ENCODE results near the gene TYSND1. TPM values are rescaled to one million over a fixed set of nuclear protein-coding genes. Genes with fewer than 3 reads are reported as not detected.
A peak's percentile ranks its signal among the peaks of the same experiment; 100 is the strongest.

TYSND1 gene
- total and polyA plus RNA-seq, 2 of the 13 experiments (the other 11 are each of a cell fraction or from before 2014, with no cell fraction given) = 3.3 to 8.9 TPM

- TF ChIP-seq, protein P1, sequence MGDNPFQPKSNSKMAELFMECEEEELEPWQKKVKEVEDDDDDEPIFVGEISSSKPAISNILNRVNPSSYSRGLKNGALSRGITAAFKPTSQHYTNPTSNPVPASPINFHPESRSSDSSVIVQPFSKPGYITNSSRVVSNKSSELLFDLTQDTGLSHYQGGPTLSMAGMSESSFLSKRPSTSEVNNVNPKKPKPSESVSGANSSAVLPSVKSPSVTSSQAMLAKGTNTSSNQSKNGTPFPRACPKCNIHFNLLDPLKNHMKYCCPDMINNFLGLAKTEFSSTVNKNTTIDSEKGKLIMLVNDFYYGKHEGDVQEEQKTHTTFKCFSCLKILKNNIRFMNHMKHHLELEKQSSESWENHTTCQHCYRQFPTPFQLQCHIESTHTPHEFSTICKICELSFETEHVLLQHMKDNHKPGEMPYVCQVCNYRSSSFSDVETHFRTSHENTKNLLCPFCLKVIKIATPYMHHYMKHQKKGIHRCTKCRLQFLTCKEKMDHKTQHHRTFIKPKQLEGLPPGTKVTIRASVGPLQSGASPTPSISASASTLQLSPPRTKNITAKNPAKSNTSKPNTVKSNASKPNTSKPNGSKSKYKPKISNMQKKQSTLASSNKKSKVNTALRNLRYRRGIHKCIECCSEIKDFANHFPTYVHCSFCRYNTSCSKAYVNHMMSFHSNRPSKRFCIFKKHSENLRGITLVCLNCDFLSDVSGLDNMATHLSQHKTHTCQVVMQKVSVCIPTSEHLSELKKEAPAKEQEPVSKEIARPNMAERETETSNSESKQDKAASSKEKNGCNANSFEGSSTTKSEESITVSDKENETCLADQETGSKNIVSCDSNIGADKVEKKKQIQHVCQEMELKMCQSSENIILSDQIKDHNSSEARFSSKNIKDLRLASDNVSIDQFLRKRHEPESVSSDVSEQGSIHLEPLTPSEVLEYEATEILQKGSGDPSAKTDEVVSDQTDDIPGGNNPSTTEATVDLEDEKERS (CRISPR knock-in tag; IDR thresholded peaks at IDR 0.05) = no peak
- TF ChIP-seq ZNF136 (CRISPR knock-in tag; IDR thresholded peaks at IDR 0.05; ENCODE audit: low read depth) (0 out of 2 replicates have a peak, but pooled peaks have one; percentile 48), ZFP82 (CRISPR knock-in tag; IDR thresholded peaks at IDR 0.05; ENCODE audit: borderline replicate concordance) (0 out of 2 replicates have a peak, but pooled peaks have one; percentile 71), ZNF441 (CRISPR knock-in tag; IDR thresholded peaks at IDR 0.05; ENCODE audit: borderline replicate concordance) (no peak), ZNF878 (CRISPR knock-in tag; IDR thresholded peaks at IDR 0.05) (no peak), PRMT3 (CRISPR knock-in tag; IDR thresholded peaks at IDR 0.05; ENCODE audit: borderline replicate concordance, low read depth) (no peak), ZNF543 (CRISPR knock-in tag; IDR thresholded peaks at IDR 0.05) (0 out of 2 replicates have a peak, but pooled peaks have one; percentile 11), TBX2 (CRISPR knock-in tag; IDR thresholded peaks at IDR 0.05; ENCODE audit: borderline replicate concordance) (no peak), MZF1 (CRISPR knock-in tag; IDR thresholded peaks at IDR 0.05; ENCODE audit: borderline replicate concordance) (no peak), ZNF232 (CRISPR knock-in tag; IDR thresholded peaks at IDR 0.05; ENCODE audit: borderline replicate concordance) (peak; percentile 76; the same call in 1 of the 2 replicates), ZNF720 (CRISPR knock-in tag; IDR thresholded peaks at IDR 0.05) (no peak), HOXA9 (CRISPR knock-in tag; IDR thresholded peaks at IDR 0.05; ENCODE audit: borderline replicate concordance) (no peak), ZNF775 (CRISPR knock-in tag; IDR thresholded peaks at IDR 0.05; ENCODE audit: borderline replicate concordance) (peak; percentile 76; the same call in 1 of the 2 replicates), KLF15 (CRISPR knock-in tag; IDR thresholded peaks at IDR 0.05; ENCODE audit: borderline replicate concordance) (no peak), ATM (IDR thresholded peaks at IDR 0.05; ENCODE audit: borderline replicate concordance) (no peak), IRX3 (CRISPR knock-in tag; IDR thresholded peaks at IDR 0.05; ENCODE audit: borderline replicate concordance, low read depth) (no peak; the same call in 1 of the 2 replicates), SKI (IDR thresholded peaks at IDR 0.05; ENCODE audit: partially characterized antibody) (peak; percentile 13), TGIF2 (CRISPR knock-in tag; IDR thresholded peaks at IDR 0.05) (no peak), THAP7 (CRISPR knock-in tag; IDR thresholded peaks at IDR 0.05) (no peak), ZMYM2 (CRISPR knock-in tag; IDR thresholded peaks at IDR 0.05) (no peak), ZNF331 (CRISPR knock-in tag; IDR thresholded peaks at IDR 0.05) (no peak; the same call in 1 of the 2 replicates), SALL1 (CRISPR knock-in tag; IDR thresholded peaks at IDR 0.05) (peak; percentile 70), NR1H2 (CRISPR knock-in tag; IDR thresholded peaks at IDR 0.05; ENCODE audit: borderline replicate concordance, low read depth) (no peak)
Measured at GRCh38 chr10:70146489-70147258, at the start of gene TYSND1 (continued).

All from HepG2 (cell line).